Astrocyte of the cerebellum (primary cell): ENCODE measurements around the gene NFASC.

Experiments
- DNase-seq: peaks from one replicate; pipeline ENCODE4 v3.0.0-alpha.2; 2011; ENCODE audit warnings: low read depth
- H3K4me3 ChIP-seq: 2 replicates; pipeline ENCODE4 v1.5.1; 2011; ENCODE audit warnings: mild to moderate bottlenecking, low read depth, low read length, moderate library complexity
- in situ Hi-C: cut with HindIII; loops from 2 replicates; pipeline ENCODE4 v1.10.0; 2017; ENCODE audit warnings: low sequenced_read_pairs
- TF ChIP-seq, protein P1 (sequence below): IDR thresholded peaks from 2 replicates; pipeline ENCODE4 v1.5.1; 2012; ENCODE audit warnings: low read length, low read depth, moderate library complexity, mild to moderate bottlenecking; ENCODE audit errors: missing control alignments

The NFASC gene

DNA sequence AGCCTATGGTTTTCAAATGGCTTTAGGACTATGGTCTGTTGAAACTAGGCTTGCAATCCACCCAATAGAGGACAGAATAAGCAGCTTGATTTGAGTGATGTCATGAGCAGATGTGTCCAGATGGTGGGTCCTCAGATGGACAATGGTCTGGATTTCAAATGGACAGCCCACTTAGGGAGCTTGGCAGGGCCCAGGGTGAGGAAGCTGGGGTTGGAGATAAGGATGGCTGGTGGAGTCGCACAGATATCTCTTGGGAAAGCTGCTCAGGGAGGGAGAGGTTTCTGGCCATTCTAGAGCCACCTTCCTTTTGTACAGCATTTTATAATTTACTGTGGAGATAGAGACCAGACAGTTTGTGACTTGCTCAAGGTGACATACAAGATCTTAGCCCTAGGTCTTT, 55.0 kb downstream of the NFASC start:
- no peak overlapping the region for H3K4me3 ChIP-seq
- DNase-seq, result no peak
- in situ Hi-C loops, result no loop called here
- TF ChIP-seq, protein P1, sequence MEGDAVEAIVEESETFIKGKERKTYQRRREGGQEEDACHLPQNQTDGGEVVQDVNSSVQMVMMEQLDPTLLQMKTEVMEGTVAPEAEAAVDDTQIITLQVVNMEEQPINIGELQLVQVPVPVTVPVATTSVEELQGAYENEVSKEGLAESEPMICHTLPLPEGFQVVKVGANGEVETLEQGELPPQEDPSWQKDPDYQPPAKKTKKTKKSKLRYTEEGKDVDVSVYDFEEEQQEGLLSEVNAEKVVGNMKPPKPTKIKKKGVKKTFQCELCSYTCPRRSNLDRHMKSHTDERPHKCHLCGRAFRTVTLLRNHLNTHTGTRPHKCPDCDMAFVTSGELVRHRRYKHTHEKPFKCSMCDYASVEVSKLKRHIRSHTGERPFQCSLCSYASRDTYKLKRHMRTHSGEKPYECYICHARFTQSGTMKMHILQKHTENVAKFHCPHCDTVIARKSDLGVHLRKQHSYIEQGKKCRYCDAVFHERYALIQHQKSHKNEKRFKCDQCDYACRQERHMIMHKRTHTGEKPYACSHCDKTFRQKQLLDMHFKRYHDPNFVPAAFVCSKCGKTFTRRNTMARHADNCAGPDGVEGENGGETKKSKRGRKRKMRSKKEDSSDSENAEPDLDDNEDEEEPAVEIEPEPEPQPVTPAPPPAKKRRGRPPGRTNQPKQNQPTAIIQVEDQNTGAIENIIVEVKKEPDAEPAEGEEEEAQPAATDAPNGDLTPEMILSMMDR, result no peak

DNA sequence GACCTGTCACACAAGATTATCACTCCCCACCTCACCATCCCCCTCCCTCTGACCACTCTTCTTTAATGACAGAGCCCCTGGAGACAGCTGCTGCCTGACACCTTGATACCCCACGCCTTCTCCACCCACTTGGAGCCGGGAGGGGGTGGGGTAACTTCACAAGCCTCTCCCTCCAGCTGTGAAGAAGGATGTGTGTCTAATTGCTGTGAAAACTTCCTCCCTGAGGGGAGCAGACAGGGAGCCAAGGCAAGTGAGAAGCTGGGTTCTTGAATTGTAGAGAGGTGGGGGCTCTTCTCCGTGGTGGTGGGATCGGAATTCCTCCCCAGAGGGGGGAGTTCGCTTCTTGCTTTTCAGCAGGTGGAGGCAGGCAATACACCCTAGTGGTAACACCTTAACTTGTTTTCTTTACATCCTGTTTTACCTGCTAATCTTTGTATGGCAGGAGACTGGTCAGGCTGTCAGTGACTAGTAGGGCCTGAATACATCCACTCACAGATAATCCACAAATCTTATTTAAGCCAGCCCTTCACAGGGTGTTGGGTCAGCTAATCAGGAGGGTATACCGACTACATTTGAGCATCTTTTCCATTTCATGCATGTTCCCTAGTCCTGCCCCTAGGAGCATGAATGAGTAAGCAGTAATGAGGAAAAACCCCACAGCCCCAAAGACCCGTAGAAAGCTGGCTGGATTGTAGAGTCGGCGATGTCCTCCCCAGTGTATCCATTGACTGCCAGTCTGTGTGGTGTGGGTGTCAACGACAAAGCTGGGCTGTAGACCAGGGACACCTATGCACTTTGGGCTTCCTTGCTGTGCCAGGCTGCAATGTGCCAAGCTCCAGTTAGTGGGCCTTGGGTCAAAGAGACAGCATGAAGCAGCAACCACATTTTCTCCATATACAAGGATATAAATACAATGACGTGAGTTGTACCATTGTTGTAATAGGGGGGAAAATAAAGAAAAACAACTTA, 57.3 kb downstream of the NFASC start:
- no peak overlapping the region for H3K4me3 ChIP-seq
- in situ Hi-C loops, result no loop called here
- no peak for DNase-seq
- TF ChIP-seq, protein P1, result no peak

DNA sequence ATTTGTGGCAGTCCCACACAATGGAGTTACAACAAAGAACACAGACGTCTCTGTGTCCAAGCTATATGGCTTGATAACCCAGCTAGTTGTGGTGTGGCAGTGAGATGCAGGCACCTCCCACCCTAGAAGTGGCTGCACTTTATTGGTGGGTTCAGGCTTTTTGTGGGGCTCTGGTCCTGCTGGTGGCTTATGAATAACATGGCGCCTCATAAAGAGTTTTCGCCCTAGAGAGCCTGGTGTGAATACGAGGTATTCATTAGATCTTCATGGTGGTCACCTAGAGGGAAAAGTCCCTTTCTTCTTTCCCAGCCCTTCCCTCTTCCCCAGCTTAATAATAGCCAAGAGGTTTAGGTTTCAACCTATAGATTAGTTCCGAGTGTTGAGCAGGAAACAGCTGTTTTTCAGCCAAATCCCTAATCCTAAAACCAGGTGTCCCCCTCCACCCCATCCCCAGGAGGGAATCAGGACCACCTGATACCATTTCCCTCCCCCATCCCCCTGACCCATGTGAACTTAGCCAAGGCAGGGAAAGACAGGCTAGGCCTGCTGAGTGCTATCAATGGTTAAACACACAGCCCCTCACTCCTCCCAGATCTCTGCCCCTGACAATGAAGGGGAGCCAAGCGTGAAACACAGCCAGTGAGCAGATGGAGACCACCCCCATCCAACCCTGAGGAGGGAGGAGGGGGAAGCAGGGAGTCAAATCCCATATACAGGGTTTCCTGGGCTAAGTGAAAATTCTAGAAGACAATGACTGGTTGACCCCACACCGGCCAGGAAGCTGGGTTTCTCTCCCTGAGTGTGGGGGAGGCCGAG, 58.2 kb downstream of the NFASC start:
- no peak for DNase-seq
- TF ChIP-seq, protein P1, result no peak
- no peak overlapping the region for H3K4me3 ChIP-seq
- in situ Hi-C loops, result no loop called here

DNA sequence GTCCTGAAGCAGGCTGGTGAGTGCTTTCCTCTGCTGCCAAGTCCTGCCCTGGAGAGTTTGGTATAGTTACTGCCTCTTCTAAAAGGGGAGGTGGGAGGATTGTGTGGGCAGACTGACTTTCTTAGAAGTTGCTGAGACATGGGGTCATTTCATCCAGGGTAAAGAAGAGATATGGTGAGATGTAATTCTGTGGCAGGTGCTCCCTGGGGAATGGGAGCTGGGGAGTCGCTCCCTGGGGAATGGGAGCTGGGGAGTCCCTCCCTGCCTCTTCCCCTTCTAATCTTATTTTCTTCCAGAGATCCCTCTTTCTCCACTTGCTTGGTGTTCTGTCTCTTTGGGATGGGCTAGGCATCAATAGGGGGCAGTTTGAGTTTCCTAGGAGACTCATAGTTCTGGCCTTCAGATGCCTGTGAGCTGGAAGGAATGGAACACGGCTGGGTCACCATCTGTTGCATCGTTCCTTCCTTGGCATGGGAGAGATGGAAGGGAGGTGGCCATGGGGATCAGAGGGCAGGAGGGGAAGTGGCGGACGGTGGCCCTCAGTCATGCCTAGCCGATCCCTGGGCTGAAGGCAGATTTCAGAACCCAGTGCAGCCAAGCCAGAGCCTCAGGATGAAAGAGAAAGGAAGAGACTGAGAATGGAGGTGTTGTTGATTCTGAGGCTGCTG, 59.0 kb downstream of the NFASC start:
- DNase-seq, result no peak
- in situ Hi-C loops, result no loop called here
- TF ChIP-seq, protein P1, result no peak
- no peak overlapping the region for H3K4me3 ChIP-seq

DNA sequence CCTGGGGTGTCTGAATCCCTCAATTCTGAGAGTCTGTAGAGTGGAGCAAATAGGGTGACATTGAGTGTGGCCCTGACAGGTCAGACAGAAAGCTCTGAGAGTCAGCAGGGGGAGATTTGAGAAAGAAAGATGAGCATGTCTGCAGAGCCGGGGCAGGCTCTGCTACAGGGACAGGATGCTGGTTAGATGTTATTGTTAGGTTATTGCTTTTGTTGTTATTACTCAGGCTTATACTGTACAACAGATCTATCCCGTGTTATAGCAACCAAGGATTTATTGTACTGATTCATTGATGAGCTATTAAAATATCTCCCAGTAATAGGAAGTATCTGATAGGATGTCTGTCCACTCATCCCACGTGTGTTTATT, 59.5 kb downstream of the NFASC start:
- H3K4me3 ChIP-seq, result no peak overlapping the region
- in situ Hi-C loops, result no loop called here
- TF ChIP-seq, protein P1, result no peak
- no peak for DNase-seq

DNA sequence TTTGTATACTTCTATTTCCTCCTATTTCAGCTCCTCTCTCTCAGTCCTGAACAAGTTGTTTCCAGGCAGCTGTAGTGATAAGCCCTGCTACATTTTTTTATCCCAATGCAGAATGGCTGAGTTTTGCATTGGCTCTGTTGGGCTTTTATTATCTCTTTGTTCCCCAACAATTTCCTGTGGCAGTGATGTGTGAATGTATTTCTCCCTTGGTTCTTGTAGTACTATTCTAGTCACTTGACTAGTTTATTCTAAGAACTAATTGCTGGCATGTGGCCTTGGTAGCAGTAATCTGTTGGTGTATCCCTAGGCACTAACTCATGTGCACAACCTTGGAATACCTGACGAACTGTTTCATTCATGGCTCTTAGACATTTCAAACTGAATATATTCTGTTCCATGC, 60.7 kb downstream of the NFASC start:
- TF ChIP-seq, protein P1, result no peak
- no peak for DNase-seq
- in situ Hi-C loops, result no loop called here
- H3K4me3 ChIP-seq, result no peak overlapping the region
